Nephron (organoid): ENCODE measurements around the gene CTSC.
A peak's percentile ranks its signal among the peaks of the same experiment; 100 is the strongest.

Experiments used
- H3K27ac Mint-ChIP-seq, 3 experiments: 2 replicates each; pipeline ENCODE4 v1.8.0; 2020; ENCODE audit warnings: mixed read lengths in 3 of 3, mild to moderate bottlenecking in 2 of 3, moderate library complexity in 1 of 3
- H3K27me3 Mint-ChIP-seq: 2 replicates; pipeline ENCODE4 v1.8.0; 2021; ENCODE audit warnings: low read depth, mild to moderate bottlenecking, moderate library complexity, mixed read lengths
- H3K36me3 Mint-ChIP-seq: 2 replicates; pipeline ENCODE4 v1.8.0; 2020; ENCODE audit warnings: low read depth, mixed read lengths
- H3K4me1 Mint-ChIP-seq: 2 replicates; pipeline ENCODE4 v1.8.0; 2020; ENCODE audit warnings: mixed read lengths
- H3K4me3 Mint-ChIP-seq, 3 experiments: 2 replicates each; pipeline ENCODE4 v1.8.0; 2020; ENCODE audit warnings: mild to moderate bottlenecking in 3 of 3, mixed read lengths in 3 of 3, moderate library complexity in 2 of 3
- H3K9me3 Mint-ChIP-seq: 2 replicates; pipeline ENCODE4 v1.8.0; 2020; ENCODE audit warnings: mixed read lengths
- CTCF ChIP-seq, 3 experiments: fragments of 200-600 bp; sonication (generic); IDR thresholded peaks; one replicate each; pipeline ENCODE4 v1.5.0; 2021; ENCODE audit warnings: antibody characterized with exemption in 3 of 3; ENCODE audit not compliant: unreplicated experiment in 3 of 3

The CTSC gene

DNA sequence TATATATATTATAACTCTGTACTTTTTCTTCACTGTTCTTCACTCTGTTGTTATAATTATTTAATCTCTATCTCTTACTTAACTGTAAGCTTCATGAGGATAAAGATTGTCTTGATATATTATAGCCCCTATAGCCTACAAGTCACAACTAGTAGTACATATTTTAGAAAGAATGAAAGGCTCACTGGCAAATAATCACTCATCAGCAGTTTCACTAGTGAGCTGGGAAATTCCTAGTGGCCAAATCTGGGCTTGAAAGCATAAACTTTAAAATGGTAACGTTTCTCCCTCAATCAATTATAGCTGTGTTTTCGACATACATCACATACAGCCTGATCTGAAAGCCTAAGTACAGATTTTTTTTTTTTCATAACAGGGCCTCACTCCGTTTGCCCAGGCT is 42.5 kb downstream of the CTSC start:
- Mint-ChIP-seq H3K4me1 (peaks cover 59% of the 10 kb centered on the region), H3K9me3 (no peaks in the 10 kb centered on the region), H3K27me3 (no peaks in the 10 kb centered on the region), H3K27ac (no peak overlapping the region), H3K36me3 (peaks cover 68% of the 10 kb centered on the region), H3K4me3 (no peak overlapping the region)
- no peak for TF ChIP-seq CTCF (IDR thresholded peaks at IDR 0.05; ENCODE audit: unreplicated experiment in 3 of 3)

DNA sequence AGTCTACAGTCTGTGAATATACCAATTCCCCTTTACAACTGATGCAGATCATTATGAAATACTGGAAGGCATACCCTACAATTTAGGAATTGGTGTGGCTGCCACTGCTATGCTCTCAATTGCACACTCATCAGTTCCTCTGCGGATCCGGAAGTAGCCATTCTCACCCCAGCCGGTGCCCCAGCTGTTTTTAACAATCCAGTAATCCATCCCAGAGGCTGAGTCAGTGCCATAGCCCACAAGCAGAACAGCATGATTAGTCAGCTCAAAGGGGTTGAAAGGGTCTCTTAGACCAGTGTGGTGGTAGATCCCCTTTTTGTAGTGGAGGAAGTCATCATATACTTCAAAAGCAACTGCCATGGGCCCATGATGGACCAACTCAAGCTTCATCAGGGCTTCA is 43.6 kb downstream of the CTSC start:
- Mint-ChIP-seq H3K9me3 (no peaks in the 10 kb centered on the region), H3K36me3 (peaks cover 64% of the 10 kb centered on the region), H3K4me1 (peaks cover 48% of the 10 kb centered on the region), H3K27me3 (no peaks in the 10 kb centered on the region), H3K4me3 (no peak overlapping the region), H3K27ac (peak overlapping the region in 2 of 3 experiments; percentile 32 to 92)
- TF ChIP-seq CTCF (IDR thresholded peaks at IDR 0.05; ENCODE audit: unreplicated experiment in 3 of 3), result no peak

DNA sequence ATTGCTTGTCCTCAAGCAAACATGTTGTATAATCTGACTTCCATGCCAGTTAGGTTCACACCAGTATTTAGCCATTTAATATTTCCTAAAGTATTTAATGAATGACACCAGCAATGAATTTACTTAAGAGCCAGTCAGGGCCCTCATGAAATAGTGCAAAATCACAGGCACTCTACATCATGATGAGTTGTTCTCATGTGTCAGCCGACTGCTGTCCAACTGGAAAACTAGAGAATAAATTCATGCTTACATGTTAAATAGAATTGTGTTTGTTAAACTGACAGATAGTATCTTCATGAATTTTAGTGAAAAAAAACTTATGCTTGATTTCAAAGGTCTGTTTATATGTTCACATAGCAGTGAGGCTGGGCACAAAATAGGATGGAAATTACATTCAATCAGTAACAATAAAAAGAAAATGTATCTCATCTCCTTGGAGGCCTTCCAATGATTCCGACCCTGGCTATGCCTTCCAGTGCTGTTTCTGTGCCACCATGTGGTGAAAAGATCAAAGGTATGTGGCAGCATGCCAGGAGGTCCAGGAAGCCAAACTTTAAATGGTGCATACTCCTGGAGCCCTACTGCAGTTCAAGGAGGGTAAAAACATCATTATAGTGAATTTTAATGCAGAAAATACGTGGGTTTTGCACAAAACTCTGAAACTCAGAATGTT is 45.2 kb downstream of the CTSC start:
- no peaks in the 10 kb centered on the region for H3K27me3 Mint-ChIP-seq
- peak overlapping the region; percentile 52 to 92 (median 84) for H3K27ac Mint-ChIP-seq
- no peak for TF ChIP-seq CTCF (IDR thresholded peaks at IDR 0.05; ENCODE audit: unreplicated experiment in 3 of 3)
- H3K36me3 Mint-ChIP-seq, result peaks cover 77% of the 10 kb centered on the region
- H3K4me3 Mint-ChIP-seq, result no peak overlapping the region
- H3K4me1 Mint-ChIP-seq, result peaks cover 41% of the 10 kb centered on the region
- H3K9me3 Mint-ChIP-seq, result no peaks in the 10 kb centered on the region

DNA sequence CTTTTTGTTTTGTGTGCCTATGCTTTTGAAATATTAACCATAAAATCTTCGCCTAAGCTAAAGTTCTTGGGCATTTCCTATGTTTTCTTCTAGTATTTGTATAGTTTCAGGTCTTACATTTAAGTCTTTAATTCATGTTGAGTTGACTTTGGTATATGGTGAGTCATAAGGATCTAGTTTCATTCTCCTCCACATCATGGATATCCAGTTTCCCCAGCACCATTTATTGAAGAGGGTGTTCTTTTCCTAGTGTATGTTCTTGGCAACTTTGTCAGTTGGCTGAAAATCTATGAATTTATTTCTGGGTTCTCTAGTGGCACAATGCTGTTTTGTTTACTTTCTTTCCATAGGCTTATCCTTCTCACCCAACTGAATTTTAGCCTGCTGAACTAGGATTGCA is 49.0 kb downstream of the CTSC start:
- H3K27ac Mint-ChIP-seq, result peak overlapping the region in 2 of 3 experiments; percentile 23 to 34
- peaks cover 44% of the 10 kb centered on the region for H3K36me3 Mint-ChIP-seq
- TF ChIP-seq CTCF (IDR thresholded peaks at IDR 0.05; ENCODE audit: unreplicated experiment in 3 of 3), result no peak
- H3K9me3 Mint-ChIP-seq, result no peaks in the 10 kb centered on the region
- H3K4me3 Mint-ChIP-seq, result no peak overlapping the region
- H3K4me1 Mint-ChIP-seq, result peaks cover 57% of the 10 kb centered on the region
- no peaks in the 10 kb centered on the region for H3K27me3 Mint-ChIP-seq

DNA sequence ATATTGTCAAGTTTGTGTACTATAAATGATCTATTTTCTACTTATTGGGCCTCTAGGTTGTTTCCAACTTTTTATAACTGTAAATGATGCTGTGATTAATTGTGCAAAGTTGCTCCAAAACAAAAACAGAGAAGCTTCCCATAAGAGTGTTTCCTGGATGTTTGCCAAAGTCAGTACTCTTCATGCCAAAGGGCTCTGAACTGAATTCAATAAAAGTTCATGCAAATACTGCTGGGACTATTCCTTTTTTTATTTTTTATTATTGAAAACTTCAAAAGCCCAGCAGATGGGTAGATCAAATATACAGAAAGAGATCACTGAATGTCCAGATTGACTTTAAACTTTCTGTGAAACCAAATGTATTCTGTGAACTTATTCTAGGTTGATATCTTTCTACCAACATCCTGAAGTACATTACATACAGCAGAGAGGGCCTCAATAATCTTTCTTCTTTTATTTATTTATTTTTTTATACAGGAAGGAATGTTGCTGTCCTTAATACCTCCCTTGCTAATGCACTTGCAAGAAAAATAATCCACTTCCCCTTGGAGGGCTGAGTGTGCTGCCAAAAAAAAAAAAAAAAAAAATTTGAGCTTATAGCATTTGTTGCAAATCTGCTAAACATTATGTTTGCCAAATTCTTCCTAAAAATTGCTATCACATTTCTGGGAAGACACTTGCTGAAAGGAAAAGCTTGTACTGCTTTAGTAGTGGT is 53.0 kb downstream of the CTSC start:
- Mint-ChIP-seq H3K4me1 (peaks cover 53% of the 10 kb centered on the region), H3K36me3 (peaks cover 15% of the 10 kb centered on the region), H3K4me3 (no peak overlapping the region), H3K27me3 (no peaks in the 10 kb centered on the region), H3K27ac (peak overlapping the region; percentile 95 to 99 (median 97)), H3K9me3 (no peaks in the 10 kb centered on the region)
- TF ChIP-seq CTCF (IDR thresholded peaks at IDR 0.05; ENCODE audit: unreplicated experiment in 3 of 3), result no peak
